Measurements from ENCODE around the gene CFC1B. TPM values are rescaled to one million over a fixed set of nuclear protein-coding genes. Genes with fewer than 3 reads are reported as not detected.
"Not testable (repeated sequence)": the region's sequence is repeated elsewhere in the genome, so short reads cannot be mapped to it uniquely, and the experiment has no call there.

The CFC1B gene
- total and polyA plus RNA-seq, 3 experiments from 2014 or later = not detected

- H3K27ac Mint-ChIP-seq; H3K4me1 ChIP-seq (ENCODE audit: insufficient read depth, low read length); H3K9me3 ChIP-seq (ENCODE audit: low read length); H3K36me3 Mint-ChIP-seq; H3K27me3 Mint-ChIP-seq; H3K27me3 ChIP-seq (ENCODE audit: insufficient read depth, low read length, poor library complexity, severe bottlenecking); H3K9me3 Mint-ChIP-seq; H3K27ac ChIP-seq (ENCODE audit: low read depth, low read length); CTCF ChIA-PET; DNase-seq; H3K36me3 ChIP-seq (ENCODE audit: insufficient read depth, low read length); H3K4me1 Mint-ChIP-seq; H3K4me3 ChIP-seq (ENCODE audit: low read length); POLR2A ChIA-PET; H3K4me3 Mint-ChIP-seq: not testable (repeated sequence)
These were observed 8.5 kb downstream of the CFC1B start for GRCh38 chr2:130529545-130529944.

GRCh38 chr2:130530212-130530611 is 9.2 kb downstream of the CFC1B start:
- H3K27ac Mint-ChIP-seq; H3K36me3 Mint-ChIP-seq; H3K4me3 ChIP-seq (ENCODE audit: low read length); H3K36me3 ChIP-seq (ENCODE audit: insufficient read depth, low read length); H3K27me3 Mint-ChIP-seq; POLR2A ChIA-PET; H3K9me3 ChIP-seq (ENCODE audit: low read length); H3K4me1 Mint-ChIP-seq; H3K27ac ChIP-seq (ENCODE audit: low read depth, low read length); CTCF ChIA-PET; H3K4me3 Mint-ChIP-seq; H3K4me1 ChIP-seq (ENCODE audit: insufficient read depth, low read length); H3K27me3 ChIP-seq (ENCODE audit: insufficient read depth, low read length, poor library complexity, severe bottlenecking); H3K9me3 Mint-ChIP-seq; DNase-seq: not testable (repeated sequence)

GRCh38 chr2:130531225-130531624 is 10.2 kb downstream of the CFC1B start:
- H3K4me3 ChIP-seq (ENCODE audit: low read length); H3K4me1 Mint-ChIP-seq; DNase-seq; H3K27me3 ChIP-seq (ENCODE audit: insufficient read depth, low read length, poor library complexity, severe bottlenecking); H3K27ac Mint-ChIP-seq; H3K4me3 Mint-ChIP-seq; H3K27ac ChIP-seq (ENCODE audit: low read depth, low read length); H3K9me3 ChIP-seq (ENCODE audit: low read length); H3K4me1 ChIP-seq (ENCODE audit: insufficient read depth, low read length); H3K9me3 Mint-ChIP-seq; H3K36me3 Mint-ChIP-seq; CTCF ChIA-PET; H3K36me3 ChIP-seq (ENCODE audit: insufficient read depth, low read length); POLR2A ChIA-PET; H3K27me3 Mint-ChIP-seq: not testable (repeated sequence)

GRCh38 chr2:130531672-130532071 is 10.7 kb downstream of the CFC1B start:
- H3K27me3 Mint-ChIP-seq; H3K4me3 ChIP-seq (ENCODE audit: low read length); H3K4me1 ChIP-seq (ENCODE audit: insufficient read depth, low read length); H3K36me3 Mint-ChIP-seq; H3K4me1 Mint-ChIP-seq; H3K4me3 Mint-ChIP-seq; H3K9me3 Mint-ChIP-seq; DNase-seq; H3K9me3 ChIP-seq (ENCODE audit: low read length); POLR2A ChIA-PET; H3K27ac Mint-ChIP-seq; CTCF ChIA-PET; H3K27me3 ChIP-seq (ENCODE audit: insufficient read depth, low read length, poor library complexity, severe bottlenecking); H3K27ac ChIP-seq (ENCODE audit: low read depth, low read length); H3K36me3 ChIP-seq (ENCODE audit: insufficient read depth, low read length): not testable (repeated sequence)

GRCh38 chr2:130536654-130537053 is 15.6 kb downstream of the CFC1B start:
- H3K9me3 Mint-ChIP-seq; H3K4me1 ChIP-seq (ENCODE audit: insufficient read depth, low read length); H3K4me3 ChIP-seq (ENCODE audit: low read length); H3K36me3 Mint-ChIP-seq; H3K27me3 Mint-ChIP-seq; H3K9me3 ChIP-seq (ENCODE audit: low read length); H3K4me1 Mint-ChIP-seq; H3K27me3 ChIP-seq (ENCODE audit: insufficient read depth, low read length, poor library complexity, severe bottlenecking); POLR2A ChIA-PET; H3K27ac ChIP-seq (ENCODE audit: low read depth, low read length); CTCF ChIA-PET; H3K4me3 Mint-ChIP-seq; H3K27ac Mint-ChIP-seq; H3K36me3 ChIP-seq (ENCODE audit: insufficient read depth, low read length); DNase-seq: not testable (repeated sequence)

GRCh38 chr2:130538271-130538670 is 17.2 kb downstream of the CFC1B start:
- H3K27me3 Mint-ChIP-seq; H3K27me3 ChIP-seq (ENCODE audit: insufficient read depth, low read length, poor library complexity, severe bottlenecking); DNase-seq; POLR2A ChIA-PET; CTCF ChIA-PET; H3K9me3 Mint-ChIP-seq; H3K4me1 Mint-ChIP-seq; H3K4me3 ChIP-seq (ENCODE audit: low read length); H3K36me3 ChIP-seq (ENCODE audit: insufficient read depth, low read length); H3K9me3 ChIP-seq (ENCODE audit: low read length); H3K4me3 Mint-ChIP-seq; H3K36me3 Mint-ChIP-seq; H3K27ac ChIP-seq (ENCODE audit: low read depth, low read length); H3K27ac Mint-ChIP-seq; H3K4me1 ChIP-seq (ENCODE audit: insufficient read depth, low read length): not testable (repeated sequence)

GRCh38 chr2:130542789-130543188 is 21.8 kb downstream of the CFC1B start:
- H3K27ac ChIP-seq (ENCODE audit: low read depth, low read length); H3K36me3 Mint-ChIP-seq; H3K36me3 ChIP-seq (ENCODE audit: insufficient read depth, low read length); H3K4me1 ChIP-seq (ENCODE audit: insufficient read depth, low read length); H3K9me3 ChIP-seq (ENCODE audit: low read length); H3K9me3 Mint-ChIP-seq; POLR2A ChIA-PET; H3K4me1 Mint-ChIP-seq; CTCF ChIA-PET; H3K4me3 ChIP-seq (ENCODE audit: low read length); H3K27me3 Mint-ChIP-seq; H3K4me3 Mint-ChIP-seq; DNase-seq; H3K27me3 ChIP-seq (ENCODE audit: insufficient read depth, low read length, poor library complexity, severe bottlenecking); H3K27ac Mint-ChIP-seq: not testable (repeated sequence)

- H3K4me3 ChIP-seq (ENCODE audit: low read length); H3K27ac Mint-ChIP-seq; H3K4me1 ChIP-seq (ENCODE audit: insufficient read depth, low read length); H3K9me3 ChIP-seq (ENCODE audit: low read length); DNase-seq; H3K36me3 ChIP-seq (ENCODE audit: insufficient read depth, low read length); H3K36me3 Mint-ChIP-seq; H3K27ac ChIP-seq (ENCODE audit: low read depth, low read length); H3K4me3 Mint-ChIP-seq; H3K27me3 Mint-ChIP-seq; H3K4me1 Mint-ChIP-seq; H3K27me3 ChIP-seq (ENCODE audit: insufficient read depth, low read length, poor library complexity, severe bottlenecking); H3K9me3 Mint-ChIP-seq; POLR2A ChIA-PET; CTCF ChIA-PET: not testable (repeated sequence)
These were observed 22.9 kb downstream of the CFC1B start for GRCh38 chr2:130543785-130544528.

- H3K4me1 Mint-ChIP-seq; CTCF ChIA-PET; H3K36me3 ChIP-seq (ENCODE audit: insufficient read depth, low read length); H3K9me3 ChIP-seq (ENCODE audit: low read length); H3K4me3 ChIP-seq (ENCODE audit: low read length); H3K27me3 ChIP-seq (ENCODE audit: insufficient read depth, low read length, poor library complexity, severe bottlenecking); H3K9me3 Mint-ChIP-seq; H3K4me1 ChIP-seq (ENCODE audit: insufficient read depth, low read length); POLR2A ChIA-PET; H3K4me3 Mint-ChIP-seq; H3K27ac Mint-ChIP-seq; H3K36me3 Mint-ChIP-seq; H3K27ac ChIP-seq (ENCODE audit: low read depth, low read length); DNase-seq; H3K27me3 Mint-ChIP-seq: not testable (repeated sequence)
These were observed 24.0 kb downstream of the CFC1B start for GRCh38 chr2:130544978-130545377.

Data from CD8-positive, alpha-beta memory T cell (primary cell).